GM19239 (cell line): ENCODE data around the gene NPEPL1.

Experiments used
- DNase-seq: peaks from one replicate; pipeline ENCODE4 v3.0.0; 2011; ENCODE audit warnings: low spot score; ENCODE audit not compliant: insufficient read length
- FAIRE-seq: peaks from 2 replicates; lab custom pipeline; 2011; peaks lifted over from hg19 to GRCh38; lab: Jason Lieb, UNC

The NPEPL1 gene

DNA sequence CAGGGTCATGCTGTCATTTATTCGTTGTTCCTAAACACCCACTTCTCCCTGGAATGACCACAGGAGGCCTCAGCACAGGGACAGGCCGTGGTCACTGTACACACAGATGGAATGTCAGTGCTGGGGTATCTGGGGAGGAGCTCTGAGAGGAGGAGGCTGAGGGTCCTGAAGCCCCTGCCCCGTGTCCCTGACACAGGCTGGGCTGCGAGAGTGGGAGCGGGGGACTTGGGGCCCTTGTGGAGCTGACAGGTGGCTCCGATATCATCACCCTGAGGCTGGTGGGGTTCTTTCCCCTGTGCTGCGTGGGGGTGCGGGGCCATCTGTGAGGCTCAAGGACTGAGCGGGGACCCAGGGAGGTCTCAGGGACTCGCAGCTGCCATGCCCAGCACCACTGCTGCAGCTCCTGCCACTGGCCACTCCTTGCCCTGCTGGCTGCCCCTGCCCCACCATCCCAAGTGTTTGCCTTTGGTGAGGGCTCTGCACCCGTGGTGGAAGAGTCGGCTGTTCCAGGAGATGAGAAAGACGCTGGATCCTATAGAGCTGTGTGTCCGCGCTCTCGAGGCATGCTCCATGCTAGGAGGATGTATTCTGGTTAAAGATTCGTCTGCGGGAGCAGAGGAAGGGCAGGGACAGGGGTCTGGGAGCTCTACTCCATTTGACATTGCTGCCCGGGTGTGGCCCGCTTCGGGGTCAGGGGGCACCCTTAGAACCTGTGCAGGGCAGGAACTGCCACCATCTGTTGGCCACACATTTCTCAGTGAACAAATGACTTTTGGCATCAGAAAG is 18.9 kb downstream of the NPEPL1 start:
- DNase-seq, result no peak
- FAIRE-seq, result no peak

DNA sequence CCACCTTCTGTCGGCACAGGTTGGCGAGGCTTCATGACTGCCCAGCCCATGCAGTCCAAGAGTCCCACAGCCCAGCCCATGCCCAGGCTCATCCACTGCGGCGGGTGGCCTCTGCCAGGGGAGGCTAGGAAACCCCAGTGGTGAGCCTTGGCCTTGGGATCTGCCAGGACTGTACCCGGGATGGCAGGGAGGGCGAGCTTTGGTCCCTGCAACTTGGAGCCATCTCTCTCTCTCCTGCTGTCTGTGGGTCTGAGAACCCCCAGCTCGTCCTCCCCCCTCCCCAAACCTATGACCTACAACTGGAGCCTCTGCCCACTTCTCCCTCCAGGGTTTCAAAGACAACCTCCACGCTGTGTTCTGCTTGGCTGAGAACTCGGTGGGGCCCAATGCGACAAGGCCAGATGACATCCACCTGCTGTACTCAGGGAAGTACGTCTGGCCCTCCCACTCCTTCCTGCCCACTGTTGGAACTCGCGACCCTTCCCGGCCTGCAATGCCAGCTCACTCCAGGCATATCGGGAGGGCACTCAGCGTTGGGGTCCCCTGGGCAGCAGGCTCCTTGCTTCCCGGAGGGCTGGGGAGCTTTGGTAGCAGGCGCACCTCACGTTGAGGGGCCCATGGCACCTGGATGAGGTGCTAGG is 19.7 kb downstream of the NPEPL1 start:
- no peak for DNase-seq
- no peak for FAIRE-seq

DNA sequence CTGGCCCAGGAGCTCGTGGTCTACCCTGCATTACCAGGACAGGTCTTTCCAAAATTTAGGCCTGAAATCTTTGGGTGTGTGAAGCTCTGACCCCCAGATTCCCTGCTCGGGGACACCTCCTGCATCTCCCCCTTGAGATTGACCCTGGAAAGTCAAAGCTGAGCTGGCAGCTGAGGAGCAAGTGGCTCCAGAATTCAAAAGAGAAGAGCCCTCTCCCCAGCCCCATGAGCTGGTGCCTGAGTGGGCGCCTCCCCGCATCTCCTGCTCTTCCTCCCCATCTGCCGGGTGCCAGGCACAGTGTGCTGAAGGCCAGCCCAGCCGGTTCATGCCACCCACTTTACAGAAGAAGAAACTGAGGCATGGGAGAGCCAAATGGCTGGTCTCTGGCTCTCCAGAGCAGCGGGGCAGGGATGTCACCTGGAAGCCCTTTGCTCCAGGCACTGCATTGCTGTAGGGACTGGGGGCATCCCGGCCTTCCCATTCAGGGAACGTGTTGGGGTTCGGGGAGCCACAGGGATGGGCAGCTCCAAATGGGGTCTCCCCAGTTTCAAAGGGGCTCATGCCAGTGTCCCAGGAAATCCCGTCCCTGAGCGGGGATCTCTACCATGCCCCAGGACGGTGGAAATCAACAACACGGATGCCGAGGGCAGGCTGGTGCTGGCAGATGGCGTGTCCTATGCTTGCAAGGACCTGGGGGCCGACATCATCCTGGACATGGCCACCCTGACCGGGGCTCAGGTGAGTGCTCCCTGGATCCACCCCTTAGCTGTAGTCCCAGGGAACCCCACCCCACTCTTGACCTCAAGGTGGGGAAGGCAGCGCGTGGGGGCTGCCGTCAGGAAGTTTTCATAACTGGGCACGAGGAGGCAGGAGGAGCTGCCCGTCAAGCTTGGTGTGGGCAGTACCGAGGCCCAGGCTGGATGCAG is 20.5 kb downstream of the NPEPL1 start:
- FAIRE-seq, result no peak
- DNase-seq, result no peak

DNA sequence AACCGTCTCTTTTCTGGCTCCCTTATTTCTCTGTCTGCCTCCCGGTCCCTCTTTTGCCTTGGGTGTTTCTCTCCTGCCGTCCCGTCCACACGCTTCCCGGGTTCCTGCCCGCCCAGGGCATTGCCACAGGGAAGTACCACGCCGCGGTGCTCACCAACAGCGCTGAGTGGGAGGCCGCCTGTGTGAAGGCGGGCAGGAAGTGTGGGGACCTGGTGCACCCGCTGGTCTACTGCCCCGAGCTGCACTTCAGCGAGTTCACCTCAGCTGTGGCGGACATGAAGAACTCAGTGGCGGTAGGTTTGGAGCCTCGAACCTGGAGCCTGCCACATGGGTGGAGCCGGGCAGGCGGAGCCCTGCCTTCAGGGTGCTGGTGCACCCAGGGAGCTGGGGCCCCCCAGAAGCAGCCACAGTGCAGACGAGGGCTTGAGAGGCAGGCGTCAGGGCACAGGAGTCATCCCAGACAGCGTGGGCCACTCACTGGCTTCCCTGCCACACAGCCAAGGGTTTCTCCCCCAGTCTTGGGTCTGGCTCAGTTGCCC is 21.3 kb downstream of the NPEPL1 start:
- DNase-seq (no peak), FAIRE-seq (no peak)

DNA sequence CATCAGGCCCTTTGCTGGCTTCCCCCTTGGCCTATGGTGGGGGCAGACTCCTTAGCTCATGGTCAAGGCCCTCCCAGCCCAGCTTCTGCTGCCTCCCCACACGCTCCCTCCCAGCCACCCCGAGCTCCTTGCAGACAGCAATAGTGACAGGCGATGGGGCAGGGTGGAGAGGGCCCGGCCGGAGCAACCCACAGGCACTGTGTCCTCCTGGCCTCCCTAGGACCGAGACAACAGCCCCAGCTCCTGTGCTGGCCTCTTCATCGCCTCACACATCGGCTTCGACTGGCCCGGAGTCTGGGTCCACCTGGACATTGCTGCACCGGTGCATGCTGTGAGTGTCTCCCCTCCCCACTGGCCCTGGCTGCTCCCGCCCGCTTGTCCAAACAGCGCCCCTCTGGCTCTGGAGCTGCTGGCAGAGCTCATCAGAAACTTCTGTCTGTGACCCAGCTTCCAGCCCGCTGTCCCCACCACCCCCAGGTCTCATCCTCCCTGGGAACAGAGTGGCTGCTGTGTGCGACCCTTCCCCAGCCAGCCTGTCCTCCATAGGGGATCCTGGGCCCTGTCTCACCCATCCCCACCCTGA is 21.8 kb downstream of the NPEPL1 start:
- DNase-seq (no peak), FAIRE-seq (no peak)

DNA sequence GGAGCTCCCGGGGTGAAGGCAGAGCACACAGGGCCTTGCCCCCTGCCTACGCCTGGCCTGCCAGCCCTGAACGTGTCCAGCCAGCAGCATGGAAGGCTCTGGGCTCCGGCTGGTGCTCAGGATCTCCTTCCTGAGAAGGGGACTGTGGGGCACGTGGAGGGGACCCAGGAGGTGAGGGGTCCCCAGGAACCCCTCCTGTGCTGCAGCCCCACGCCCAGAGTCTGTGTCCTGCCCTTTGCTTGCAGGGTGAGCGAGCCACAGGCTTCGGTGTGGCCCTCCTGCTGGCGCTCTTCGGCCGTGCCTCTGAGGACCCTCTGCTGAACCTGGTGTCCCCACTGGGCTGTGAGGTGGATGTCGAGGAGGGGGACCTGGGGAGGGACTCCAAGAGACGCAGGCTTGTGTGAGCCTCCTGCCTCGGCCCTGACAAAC is 22.3 kb downstream of the NPEPL1 start:
- FAIRE-seq (no peak), DNase-seq (no peak)

DNA sequence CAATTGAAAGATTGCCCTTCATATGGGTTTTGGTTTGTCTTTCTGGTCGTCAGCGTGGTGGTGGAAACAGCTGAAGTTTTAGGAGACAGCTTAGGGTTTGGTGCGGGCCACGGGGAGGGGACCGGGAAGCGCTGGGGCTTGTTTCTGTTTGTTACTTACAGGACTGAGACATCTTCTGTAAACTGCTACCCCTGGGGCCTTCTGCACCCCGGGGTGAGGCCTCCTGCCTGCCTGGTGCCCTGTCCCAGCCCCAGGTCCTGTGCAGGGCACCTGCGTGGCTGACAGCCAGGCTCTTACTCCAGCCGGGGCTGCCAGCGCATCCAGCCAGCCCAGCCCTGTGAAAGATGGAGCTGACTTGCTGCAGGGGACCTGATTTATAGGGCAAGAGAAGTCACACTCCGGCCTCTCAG is 22.8 kb downstream of the NPEPL1 start:
- DNase-seq (no peak), FAIRE-seq (no peak)

DNA sequence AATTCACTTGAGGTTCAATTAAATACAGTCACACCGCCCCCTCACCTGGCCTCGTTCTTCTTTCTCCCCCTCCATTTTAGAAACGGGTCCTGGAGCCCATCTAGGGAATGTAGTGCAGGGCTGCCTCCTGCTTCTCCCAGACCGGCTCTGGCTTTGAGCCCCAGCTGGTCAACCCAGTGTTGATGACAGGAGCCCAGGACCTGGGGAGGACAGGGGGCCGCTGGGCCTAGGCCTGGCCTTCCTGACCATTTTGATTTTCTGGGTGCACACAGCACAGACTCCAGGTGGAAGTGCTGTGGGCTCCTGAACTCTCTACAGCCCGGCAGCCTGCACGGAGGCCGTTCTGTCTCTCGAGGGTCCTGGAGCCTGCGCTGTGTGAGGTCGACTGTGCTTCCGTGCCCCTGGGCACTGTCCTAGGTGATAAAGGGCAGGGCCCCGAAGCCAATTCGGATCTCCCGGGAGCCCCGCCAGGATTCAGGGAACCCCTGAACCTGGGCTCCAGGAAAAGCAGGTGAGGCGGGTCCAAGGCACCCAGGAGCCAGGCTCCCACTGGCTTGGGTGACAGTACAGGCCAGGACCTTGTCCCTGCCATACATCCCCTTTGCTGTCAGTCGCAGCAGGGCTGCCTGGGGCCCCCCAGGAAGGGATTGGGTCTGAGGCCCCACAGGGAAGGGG is 23.3 kb downstream of the NPEPL1 start:
- no peak for DNase-seq
- FAIRE-seq, result no peak

DNA sequence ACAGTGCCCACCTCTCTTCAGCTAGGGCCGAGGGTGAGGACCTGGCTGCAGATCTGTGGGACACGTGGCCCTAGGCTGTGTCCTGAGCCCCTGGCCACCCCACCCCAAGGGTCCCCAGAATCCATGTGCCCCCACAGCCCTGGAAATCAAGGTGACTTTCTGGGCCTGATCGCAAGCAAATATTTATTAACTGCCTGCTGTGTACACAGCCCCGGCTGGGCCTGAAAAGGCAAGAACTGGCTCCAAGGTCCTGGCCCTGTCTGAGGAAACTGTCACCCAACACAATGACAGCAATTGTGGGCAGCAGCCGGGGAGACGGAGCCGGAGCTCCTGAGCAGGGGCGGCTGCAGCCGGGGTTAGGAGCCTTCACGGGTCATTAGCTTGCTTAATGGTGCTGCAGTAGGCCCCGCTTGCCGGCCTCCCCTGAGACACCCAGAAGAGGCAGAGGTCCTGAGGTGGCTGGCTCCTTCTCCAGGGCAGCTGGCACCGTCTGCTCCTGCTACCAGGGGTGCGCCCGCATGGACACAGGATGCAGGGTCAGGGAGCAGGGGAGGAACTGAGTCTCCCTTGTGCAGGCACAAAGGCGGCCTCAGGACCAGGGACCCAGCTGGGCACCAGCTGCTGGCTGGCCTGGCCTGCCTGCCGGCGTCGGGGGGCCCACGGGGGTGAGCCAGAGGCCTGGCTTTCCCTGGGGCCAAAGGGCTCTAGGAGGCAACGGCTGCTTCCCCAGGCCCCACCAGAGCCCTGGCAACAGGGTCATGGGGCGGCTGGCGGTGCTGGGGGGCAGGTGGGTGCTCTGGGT is 24.1 kb downstream of the NPEPL1 start:
- DNase-seq (no peak), FAIRE-seq (no peak)

DNA sequence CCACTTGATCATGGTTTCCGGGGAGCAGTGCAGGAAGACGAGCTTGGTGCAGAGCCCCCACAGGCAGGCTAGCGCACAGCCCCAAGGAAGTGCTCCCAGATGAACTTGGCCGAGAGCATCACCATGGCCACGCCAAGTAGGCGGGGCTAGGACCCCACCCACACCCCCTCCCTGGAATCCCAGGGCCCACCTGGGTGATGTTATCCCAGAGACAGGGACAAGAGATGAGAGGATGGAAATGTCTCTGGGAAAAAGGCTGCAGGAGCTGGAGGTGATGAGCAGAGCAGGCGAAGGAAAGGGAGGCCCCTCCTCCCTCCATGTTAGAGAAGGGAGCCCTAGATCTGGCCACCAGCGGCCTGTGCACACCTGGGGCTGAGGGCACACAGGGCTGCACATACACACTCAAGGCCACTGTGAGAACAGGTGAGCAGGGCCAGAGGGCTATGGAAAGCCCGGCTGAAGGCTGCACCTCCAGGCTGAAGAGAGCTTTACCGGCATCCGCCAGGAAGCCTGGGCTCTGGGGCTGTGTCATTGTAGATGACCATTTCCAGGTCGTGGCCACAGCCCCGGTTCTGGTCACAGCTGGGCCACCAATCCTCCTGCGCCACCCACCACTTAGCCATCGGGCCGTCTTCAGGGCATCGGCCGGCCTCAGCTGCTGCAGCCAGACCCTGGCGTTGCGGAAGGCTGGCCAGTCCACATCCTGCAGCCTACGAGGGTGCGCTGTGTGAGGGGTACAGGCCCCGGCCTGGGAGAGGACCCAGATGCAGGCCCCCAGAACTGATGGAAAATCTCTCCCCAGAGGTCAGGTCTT is 24.9 kb downstream of the NPEPL1 start:
- FAIRE-seq (no peak), DNase-seq (no peak)

DNA sequence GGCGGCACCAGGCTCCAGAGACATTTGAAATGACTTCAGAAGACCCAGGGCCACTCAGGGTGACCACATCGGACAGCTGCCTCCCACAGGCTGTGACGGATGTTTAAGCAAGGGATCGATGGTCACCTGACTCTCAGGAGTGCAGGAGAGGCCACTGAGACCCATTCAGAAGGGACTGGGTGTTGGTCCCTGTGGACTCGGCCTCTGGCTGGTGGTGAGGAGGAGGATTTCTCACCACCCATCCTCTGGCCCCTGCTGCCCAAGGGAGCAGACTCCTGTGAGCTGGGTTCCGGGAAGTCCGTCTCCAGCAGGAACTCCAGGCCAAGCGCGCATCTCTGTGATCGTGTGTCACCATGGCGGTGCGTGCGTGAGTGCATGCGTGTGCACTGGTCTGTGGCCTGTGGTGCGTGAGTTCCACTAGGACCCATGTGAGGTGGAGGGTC is 25.5 kb downstream of the NPEPL1 start:
- no peak for FAIRE-seq

DNA sequence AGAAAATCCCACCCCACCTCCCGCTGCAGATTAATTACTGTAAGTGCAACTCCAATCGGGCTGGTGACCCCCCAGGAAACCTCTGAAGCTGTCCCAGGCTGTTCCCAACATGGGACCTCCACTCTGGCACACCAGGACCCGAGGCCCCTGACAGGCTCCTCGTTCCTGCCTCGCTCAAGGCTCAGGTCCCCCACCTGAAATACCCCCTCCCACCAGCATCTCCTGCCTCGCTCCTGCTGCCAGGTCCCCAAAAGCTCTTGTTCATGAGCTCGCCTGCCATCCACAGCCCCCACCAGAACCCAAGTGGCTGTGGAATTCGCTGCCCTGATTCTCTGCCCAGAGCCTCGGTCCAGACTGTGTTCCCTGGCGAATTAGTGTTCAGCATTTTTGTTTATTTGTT is 26.1 kb downstream of the NPEPL1 start:
- DNase-seq (no peak), FAIRE-seq (no peak)

More for the DNA sequence above, 25.5 kb downstream of the NPEPL1 start:
- no peak for DNase-seq

DNA sequence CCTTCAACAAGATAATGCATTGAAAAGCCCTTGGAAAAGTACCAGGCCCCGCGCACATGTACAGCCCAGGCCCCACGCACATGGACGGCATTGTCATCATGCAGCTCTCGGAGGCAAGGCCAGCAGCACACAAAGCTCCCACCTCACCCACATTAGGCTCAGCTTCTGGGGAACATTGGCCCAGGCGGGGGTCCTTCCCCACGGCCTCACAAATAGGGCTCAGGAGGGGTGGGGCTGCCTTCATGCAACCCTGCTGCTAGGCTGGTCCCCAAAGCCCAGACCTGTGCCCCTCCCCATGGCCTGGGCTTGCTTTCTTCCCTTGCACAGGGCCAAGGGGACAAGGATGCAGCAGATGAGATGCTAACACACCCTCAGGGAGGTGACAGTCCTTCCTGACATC is 26.7 kb downstream of the NPEPL1 start:
- DNase-seq (no peak), FAIRE-seq (no peak)

DNA sequence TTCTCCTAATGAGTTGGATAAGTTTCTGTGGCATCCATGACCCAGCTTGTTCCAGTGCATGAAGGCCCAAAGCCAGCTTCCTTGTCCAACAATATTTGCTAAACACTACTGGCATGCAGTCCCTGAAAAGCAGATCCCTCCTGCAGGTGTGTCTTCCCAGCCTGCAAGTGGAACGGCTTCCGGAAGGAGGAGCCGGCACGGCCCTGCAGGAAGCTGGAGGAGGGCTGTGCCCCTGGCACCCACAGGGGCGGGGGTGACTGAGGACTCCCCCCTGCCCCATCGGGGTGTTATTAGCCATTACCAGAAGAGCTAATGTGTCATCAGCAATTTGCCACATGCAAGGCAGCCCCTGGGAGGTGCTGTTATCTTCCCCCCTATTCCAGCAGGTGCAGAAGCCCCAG is 27.4 kb downstream of the NPEPL1 start:
- DNase-seq (no peak), FAIRE-seq (no peak)

DNA sequence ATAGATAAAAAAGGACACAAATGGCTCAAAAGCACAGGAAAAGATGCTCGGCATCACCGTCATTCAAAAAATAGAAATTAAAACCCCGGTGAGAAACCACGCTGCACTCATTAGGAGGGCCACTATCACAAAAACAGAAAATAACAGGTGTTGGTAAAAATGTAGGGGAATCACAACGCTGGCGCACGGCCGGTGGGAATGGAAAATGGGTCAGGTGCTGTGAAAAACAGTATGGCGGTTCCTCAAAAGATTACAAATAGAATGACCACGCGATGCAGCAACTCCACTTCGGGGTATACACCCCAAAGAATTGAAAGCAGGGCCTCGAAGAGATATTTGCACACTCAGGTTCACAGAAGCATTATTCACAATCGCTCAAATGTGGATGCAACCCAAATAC is 28.3 kb downstream of the NPEPL1 start:
- no peak for DNase-seq
- no peak for FAIRE-seq

DNA sequence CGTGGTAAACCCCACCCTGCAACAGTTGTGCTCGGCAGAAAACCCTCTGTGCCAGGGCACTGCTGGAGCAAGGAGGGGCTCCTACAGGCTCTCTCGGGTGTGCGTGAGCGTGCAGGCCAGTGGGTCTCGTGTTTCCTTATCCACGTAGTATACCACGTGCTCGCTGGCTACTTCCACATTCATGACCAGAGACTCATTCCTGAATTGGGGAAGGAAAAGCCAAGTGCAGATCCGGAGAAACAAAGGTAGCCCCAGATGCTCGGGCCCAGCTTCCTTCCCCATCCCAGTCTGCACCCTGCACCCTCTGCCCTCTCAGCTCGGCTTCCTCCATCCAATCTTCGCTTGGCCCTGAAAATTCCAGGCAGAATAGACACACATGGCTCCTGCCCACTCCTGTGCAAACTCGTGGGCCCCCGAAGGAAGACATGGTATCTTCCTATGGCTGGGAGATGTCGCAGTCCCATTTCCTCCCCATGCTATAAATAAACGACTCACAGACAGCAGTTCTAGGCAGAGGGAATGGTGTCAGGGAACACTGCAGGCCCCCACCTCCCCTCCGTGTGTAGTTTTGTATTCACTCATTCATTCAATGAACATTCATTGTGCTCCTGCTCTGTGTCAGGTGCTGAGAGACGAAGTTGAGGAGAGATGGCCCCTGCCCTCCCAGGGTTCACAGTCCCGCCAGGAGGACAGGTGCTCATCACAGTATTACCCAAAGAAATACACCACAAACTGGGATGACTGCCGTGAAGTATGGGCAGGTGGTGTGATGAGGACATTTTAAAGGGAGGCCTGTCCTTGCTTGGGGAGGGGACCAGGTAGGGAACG is 29.6 kb downstream of the NPEPL1 start:
- no peak for DNase-seq
- FAIRE-seq, result no peak
